Uterus (tissue), 4 donors: ENCODE results near the gene BIN2. TPM values are rescaled to one million over a fixed set of nuclear protein-coding genes. Genes with fewer than 3 reads are reported as not detected.

Source experiments
- DNase-seq, 2 donors: peaks; one replicate each; pipeline ENCODE4 v3.0.0-alpha.2; 2019 to 2020
- H3K27ac ChIP-seq, 2 donors: fragments of 200-600 bp; sonication (generic); 1 replicate in 1 of 2; 2 replicates in 1 of 2; pipeline ENCODE4 v1.5.1; 2016 to 2018
- H3K27me3 ChIP-seq, 2 donors: fragments of 200-600 bp; sonication (generic); one replicate each; pipeline ENCODE4 v1.5.1; 2018 to 2019; ENCODE audit warnings: control low read depth in 1 of 2
- H3K36me3 ChIP-seq, 2 donors: fragments of 200-600 bp; sonication (generic); one replicate each; pipeline ENCODE4 v1.5.1; 2019; ENCODE audit warnings: control low read depth in 1 of 2
- H3K4me1 ChIP-seq, 2 donors: fragments of 200-600 bp; sonication (generic); one replicate each; pipeline ENCODE4 v1.5.1; 2018 to 2019; ENCODE audit warnings: control low read depth in 1 of 2
- H3K4me3 ChIP-seq, 2 donors: fragments of 200-600 bp; sonication (generic); 1 replicate in 1 of 2; 2 replicates in 1 of 2; pipeline ENCODE4 v1.5.1; 2018 to 2019; ENCODE audit warnings: mild to moderate bottlenecking in 1 of 2
- H3K9me3 ChIP-seq, 2 donors: fragments of 200-600 bp; sonication (generic); one replicate each; pipeline ENCODE4 v1.5.1; 2019; ENCODE audit warnings: control low read depth in 1 of 2
- POLR2A ChIP-seq, 2 donors: fragments of 450-650 bp; IDR thresholded peaks; one replicate each; pipeline ENCODE4 v1.6.1; 2016; ENCODE audit warnings: antibody characterized with exemption in 2 of 2, mild to moderate bottlenecking in 1 of 2, moderate library complexity in 1 of 2
- intact Hi-C: fragments of 100-400 bp; cut with DNase I; formaldehyde crosslinking; loops from one replicate; pipeline ENCODE4 v1.15.1; 2023; ENCODE audit warnings: low total_unique reads
- total RNA-seq, 4 donors: library from RNA; depleted of rRNA in 3 of 4; stranded (reverse); fragments of >200 nt in 3 of 4; gene quantifications; one replicate each; pipeline versions ENCODE4 v1.1.0 to v1.2.4, GENCODE V29; 2014 to 2023
- TF ChIP-seq, protein P1 (sequence below), 4 experiments: fragments of 200-600 bp in 2 of 4; fragments of 450-650 bp in 2 of 4; sonication (generic) in 2 of 4; IDR thresholded peaks; one replicate each; pipeline ENCODE4 v1.5.1; 2016 to 2019; ENCODE audit warnings: antibody characterized with exemption in 4 of 4, mild to moderate bottlenecking in 2 of 4, moderate library complexity in 1 of 4
- donor health status: DM: yes; HTN: yes; CAD: no.

BIN2 gene
- total RNA-seq, 4 donors from 2014 or later, result 0.29 to 5.0 (median 2.3) TPM

DNA sequence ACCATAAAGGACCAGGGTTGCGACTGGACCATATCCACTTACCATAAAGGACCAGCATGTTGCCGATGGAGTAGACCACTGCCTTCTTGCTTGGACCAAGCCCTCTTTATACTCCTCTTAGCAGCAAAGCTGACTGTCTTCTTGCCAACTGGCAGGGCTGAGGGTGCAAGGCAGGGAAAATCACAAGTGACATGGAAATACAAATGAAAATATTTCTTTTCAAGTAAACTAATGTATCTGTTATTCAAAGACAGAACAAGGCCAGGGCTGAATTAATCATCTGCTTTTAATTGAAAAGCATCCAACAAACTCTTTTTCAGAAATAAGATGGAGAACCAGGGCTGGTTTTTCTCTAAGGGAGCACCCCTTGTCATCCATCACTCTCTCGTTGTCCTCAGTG is 22.6 kb upstream of the BIN2 start, which contains the start of gene CELA1:
Gene CELA1, minus strand, starts transcription at position 99 of the 400 bp plus-strand sequence. Its CDS starts 41 bp downstream, at position 58.
- intact Hi-C loops, result no loop called here

DNA sequence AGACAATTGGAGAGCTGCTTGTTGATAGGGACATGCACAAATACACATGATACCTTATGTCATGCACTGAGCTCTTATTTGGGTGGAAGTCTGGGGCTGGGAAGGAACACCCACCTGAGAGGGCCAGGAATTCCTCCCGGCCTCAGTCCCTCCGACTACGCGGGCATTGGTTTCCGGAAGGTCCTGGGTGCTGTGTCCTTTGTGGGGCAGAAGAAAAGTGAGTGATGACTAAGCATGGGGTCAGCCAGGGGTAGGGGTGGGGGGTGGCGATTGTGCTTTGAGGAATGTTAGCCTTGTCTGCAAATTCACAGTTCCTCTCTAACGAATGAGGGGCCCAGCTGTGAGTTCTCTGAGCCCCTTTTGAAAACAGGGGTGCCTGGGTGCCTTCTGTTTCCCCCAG is 21.7 kb upstream of the BIN2 start:
- Histone ChIP-seq H3K27me3 (no peaks in the 10 kb centered on the region), H3K9me3 (no peaks in the 10 kb centered on the region), H3K27ac (no peak overlapping the region), H3K36me3 (no peaks in the 10 kb centered on the region), H3K4me3 (no peak overlapping the region), H3K4me1 (no peaks in the 10 kb centered on the region)
- intact Hi-C loops, result no loop called here
- DNase-seq, result no peak
- TF ChIP-seq POLR2A (IDR thresholded peaks at IDR 0.05), result no peak
- TF ChIP-seq, protein P1, sequence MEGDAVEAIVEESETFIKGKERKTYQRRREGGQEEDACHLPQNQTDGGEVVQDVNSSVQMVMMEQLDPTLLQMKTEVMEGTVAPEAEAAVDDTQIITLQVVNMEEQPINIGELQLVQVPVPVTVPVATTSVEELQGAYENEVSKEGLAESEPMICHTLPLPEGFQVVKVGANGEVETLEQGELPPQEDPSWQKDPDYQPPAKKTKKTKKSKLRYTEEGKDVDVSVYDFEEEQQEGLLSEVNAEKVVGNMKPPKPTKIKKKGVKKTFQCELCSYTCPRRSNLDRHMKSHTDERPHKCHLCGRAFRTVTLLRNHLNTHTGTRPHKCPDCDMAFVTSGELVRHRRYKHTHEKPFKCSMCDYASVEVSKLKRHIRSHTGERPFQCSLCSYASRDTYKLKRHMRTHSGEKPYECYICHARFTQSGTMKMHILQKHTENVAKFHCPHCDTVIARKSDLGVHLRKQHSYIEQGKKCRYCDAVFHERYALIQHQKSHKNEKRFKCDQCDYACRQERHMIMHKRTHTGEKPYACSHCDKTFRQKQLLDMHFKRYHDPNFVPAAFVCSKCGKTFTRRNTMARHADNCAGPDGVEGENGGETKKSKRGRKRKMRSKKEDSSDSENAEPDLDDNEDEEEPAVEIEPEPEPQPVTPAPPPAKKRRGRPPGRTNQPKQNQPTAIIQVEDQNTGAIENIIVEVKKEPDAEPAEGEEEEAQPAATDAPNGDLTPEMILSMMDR (IDR thresholded peaks at IDR 0.05), result no peak

More for the DNA sequence above, 22.6 kb upstream of the BIN2 start, which contains the start of gene CELA1:
- H3K4me3 ChIP-seq, result no peak within 1 kb of the TSS
- H3K36me3 ChIP-seq, result no peaks in the 10 kb centered on the region
- TF ChIP-seq, protein P1 (IDR thresholded peaks at IDR 0.05), result no peak
- TF ChIP-seq POLR2A (IDR thresholded peaks at IDR 0.05), result no peak
- H3K4me1 ChIP-seq, result no peaks in the 10 kb centered on the region
- DNase-seq, result no peak
- no peak within 1 kb of the TSS for H3K27ac ChIP-seq
- H3K9me3 ChIP-seq, result no peaks in the 10 kb centered on the region
- H3K27me3 ChIP-seq, result no peaks in the 10 kb centered on the region

DNA sequence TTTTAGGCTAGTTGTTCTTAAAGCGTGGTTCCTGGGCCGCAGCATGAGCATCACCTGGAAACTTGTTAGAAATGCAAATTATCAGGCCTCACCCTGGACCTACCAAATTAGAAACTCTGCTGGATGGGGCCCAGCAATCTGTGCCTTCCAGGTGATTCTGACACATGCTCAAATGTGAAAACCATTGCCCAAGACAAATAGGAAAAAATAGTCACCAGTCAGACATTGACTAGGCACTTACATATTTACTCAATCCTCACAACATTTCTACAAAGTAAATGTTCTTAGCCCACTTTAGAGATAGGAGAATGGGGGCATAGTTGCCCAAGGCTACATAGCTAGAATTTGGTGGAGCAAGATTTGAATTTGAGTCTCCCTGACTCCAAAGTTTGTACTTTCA is 19.2 kb upstream of the BIN2 start:
- no peaks in the 10 kb centered on the region for H3K9me3 ChIP-seq
- TF ChIP-seq, protein P1 (IDR thresholded peaks at IDR 0.05), result no peak
- no peak for TF ChIP-seq POLR2A (IDR thresholded peaks at IDR 0.05)
- H3K27me3 ChIP-seq, result no peaks in the 10 kb centered on the region
- no peak for DNase-seq
- H3K4me3 ChIP-seq, result no peak overlapping the region
- H3K27ac ChIP-seq, result no peak overlapping the region
- intact Hi-C loops, result no loop called here
- H3K36me3 ChIP-seq, result no peaks in the 10 kb centered on the region
- H3K4me1 ChIP-seq, result no peaks in the 10 kb centered on the region

DNA sequence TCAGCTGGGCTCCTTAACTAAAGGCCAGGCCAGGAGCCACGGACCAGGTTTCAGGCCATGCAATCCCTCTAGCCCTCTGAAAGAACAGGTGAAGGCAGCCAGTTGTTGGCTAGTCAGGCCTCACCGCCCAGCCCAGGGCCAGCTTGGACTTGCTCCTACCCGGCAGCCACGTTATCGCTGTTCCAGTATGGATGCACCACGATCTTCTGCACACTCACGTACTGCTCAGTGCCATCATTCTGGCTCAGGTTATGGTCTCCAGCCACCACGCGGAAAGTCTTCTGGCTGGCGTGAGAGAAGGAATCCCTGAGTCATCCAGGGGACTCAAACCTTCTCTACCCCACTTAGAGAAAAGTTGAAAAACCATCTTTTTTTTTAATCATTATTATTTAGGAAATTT is 18.4 kb upstream of the BIN2 start:
- TF ChIP-seq, protein P1 (IDR thresholded peaks at IDR 0.05), result no peak
- TF ChIP-seq POLR2A (IDR thresholded peaks at IDR 0.05), result no peak
- H3K36me3 ChIP-seq, result no peaks in the 10 kb centered on the region
- H3K9me3 ChIP-seq, result no peaks in the 10 kb centered on the region
- no peak overlapping the region for H3K4me3 ChIP-seq
- intact Hi-C loops, result no loop called here
- no peaks in the 10 kb centered on the region for H3K27me3 ChIP-seq
- no peak for DNase-seq
- H3K27ac ChIP-seq, result no peak overlapping the region
- no peaks in the 10 kb centered on the region for H3K4me1 ChIP-seq

DNA sequence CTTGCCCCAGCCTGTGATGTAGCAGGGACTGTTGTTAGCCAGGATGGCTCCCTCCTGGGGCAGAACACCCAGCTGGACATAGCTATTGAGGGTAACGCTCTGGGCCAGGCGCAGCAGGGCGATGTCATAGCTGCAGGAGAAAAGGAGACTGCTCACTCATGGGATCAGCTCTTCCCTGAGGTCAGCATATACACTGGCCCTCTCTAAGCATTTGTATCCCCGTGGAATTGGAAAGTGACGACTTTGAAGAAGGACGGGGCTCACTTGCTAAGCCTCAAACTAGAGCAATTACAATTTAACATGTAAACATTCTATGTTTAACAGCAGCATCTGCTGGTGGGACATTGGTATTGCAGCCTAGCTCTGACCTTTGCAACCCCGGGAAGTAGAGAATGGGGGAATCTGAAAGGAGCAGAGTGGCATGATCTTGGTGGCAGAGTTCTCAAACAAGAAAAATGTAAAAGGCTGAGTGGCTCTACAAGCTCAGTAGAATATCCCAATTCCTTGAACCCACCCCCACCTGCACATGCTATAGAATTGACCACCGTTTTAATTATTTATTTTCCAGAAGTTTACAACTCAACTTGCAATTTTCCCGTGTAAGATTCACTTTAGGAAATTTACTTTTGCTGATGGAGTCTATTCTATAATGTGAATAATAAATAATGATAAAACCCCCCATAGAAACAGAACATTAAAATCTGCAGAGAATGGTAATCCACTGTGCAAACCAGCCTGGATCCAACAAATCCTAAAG is 17.5 kb upstream of the BIN2 start:
- Histone ChIP-seq H3K27me3 (no peaks in the 10 kb centered on the region), H3K4me3 (no peak overlapping the region), H3K27ac (no peak overlapping the region), H3K4me1 (no peaks in the 10 kb centered on the region), H3K9me3 (no peaks in the 10 kb centered on the region), H3K36me3 (no peaks in the 10 kb centered on the region)
- peak; percentile 61 to 64 for DNase-seq
- TF ChIP-seq, protein P1 (IDR thresholded peaks at IDR 0.05), result peak; percentile 94 to 95 (median 94)
- TF ChIP-seq POLR2A (IDR thresholded peaks at IDR 0.05), result no peak
- intact Hi-C loops, result no loop called here
